Placental pericyte (primary cell): ENCODE results near the gene UNK. TPM values are rescaled to one million over a fixed set of nuclear protein-coding genes. Genes with fewer than 3 reads are reported as not detected.

Experiments used
- total RNA-seq: library from RNA; depleted of rRNA; stranded (reverse); fragments of >200 nt; gene quantifications from 2 replicates; pipeline ENCODE4 v1.2.3, GENCODE V29; 2012

The UNK gene, protein sequence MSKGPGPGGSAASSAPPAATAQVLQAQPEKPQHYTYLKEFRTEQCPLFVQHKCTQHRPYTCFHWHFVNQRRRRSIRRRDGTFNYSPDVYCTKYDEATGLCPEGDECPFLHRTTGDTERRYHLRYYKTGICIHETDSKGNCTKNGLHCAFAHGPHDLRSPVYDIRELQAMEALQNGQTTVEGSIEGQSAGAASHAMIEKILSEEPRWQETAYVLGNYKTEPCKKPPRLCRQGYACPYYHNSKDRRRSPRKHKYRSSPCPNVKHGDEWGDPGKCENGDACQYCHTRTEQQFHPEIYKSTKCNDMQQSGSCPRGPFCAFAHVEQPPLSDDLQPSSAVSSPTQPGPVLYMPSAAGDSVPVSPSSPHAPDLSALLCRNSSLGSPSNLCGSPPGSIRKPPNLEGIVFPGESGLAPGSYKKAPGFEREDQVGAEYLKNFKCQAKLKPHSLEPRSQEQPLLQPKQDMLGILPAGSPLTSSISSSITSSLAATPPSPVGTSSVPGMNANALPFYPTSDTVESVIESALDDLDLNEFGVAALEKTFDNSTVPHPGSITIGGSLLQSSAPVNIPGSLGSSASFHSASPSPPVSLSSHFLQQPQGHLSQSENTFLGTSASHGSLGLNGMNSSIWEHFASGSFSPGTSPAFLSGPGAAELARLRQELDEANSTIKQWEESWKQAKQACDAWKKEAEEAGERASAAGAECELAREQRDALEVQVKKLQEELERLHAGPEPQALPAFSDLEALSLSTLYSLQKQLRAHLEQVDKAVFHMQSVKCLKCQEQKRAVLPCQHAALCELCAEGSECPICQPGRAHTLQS
- total RNA-seq: 15.3 and 24.6 TPM in 2 replicates

DNA sequence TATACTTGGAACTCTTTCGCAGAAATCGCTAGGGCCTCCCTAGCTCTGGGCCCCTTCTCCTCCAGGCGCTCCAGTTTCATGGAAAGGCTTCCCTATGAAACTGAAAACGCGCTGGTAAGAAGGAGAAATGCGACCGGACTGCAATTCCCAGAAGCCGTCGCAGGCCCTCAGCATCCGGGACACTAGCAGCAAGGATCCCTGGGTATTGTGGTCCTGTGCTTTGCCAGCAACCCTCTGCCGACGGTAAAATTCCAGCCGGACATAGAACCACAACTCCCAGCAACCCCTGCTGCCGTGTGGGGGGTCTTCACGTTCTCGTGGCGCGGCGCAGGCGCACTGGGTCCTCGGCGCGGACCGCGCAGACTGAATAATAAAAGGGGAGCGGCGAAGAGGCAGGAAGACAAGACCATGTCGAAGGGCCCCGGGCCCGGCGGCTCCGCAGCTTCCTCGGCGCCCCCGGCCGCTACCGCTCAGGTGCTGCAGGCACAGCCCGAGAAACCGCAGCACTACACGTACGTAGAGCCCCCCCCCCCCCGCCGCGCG lies at the start of gene UNK:
Gene UNK (plus strand): TSS at position 334 of the 543 bp plus-strand sequence. CDS start 75 bp downstream, at position 409.

DNA sequence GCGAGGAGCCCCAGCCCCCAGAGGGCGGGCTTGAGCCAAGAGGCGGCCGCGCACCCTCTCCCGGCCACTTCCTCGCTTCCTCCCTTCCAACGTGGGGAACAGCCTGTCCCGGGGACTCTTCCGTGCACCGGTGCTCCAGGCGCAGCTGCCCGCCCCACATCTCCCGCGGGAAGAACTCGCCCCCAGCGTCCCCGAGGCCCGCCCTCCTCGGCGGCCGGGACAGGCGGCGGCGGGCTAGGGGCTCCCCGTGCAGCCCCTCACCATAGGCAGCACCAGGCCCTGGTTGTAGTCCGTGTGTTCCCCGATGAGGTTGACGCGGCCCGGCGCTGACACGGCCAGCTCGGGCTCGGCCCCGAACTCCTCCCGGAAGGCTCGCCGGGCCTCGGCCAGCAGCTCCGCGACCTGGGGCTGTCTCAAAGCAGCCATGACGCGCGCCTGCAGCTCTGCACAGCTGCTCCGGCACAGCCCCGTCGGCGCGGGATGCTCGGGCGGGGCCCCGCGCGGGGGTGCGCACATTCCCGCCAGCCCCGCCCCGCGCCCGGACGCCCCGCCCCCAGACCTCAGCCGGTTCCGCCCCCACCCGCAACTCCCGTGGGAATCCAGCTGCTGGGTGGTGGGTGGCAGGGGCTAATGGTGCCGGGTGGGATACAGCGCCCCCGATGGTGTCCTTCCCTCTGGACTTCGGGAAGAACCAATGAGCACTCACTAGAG lies 19.7 kb upstream of the UNK start, which contains the start of gene GALK1:
Gene GALK1 (minus strand): TSS at position 482 of the 711 bp plus-strand sequence. CDS start 56 bp downstream, at position 426.

GRCh38 chr17:75843577-75844529 lies 59.2 kb downstream of the UNK start, which contains the start of gene UNC13D:
UNC13D (minus strand) TSS chr17:75844404; CDS start chr17:75844337, 67 bp downstream.

GRCh38 chr17:75855310-75856061 lies 70.9 kb downstream of the UNK start, which contains the start of gene WBP2:
WBP2 (minus strand) TSS chr17:75855335; CDS start chr17:75855297, 38 bp downstream.

Other genes starting within 250 kb of the UNK start
- gene MYO15B, start 197.0 kb upstream of the UNK start, total RNA-seq: 0.57 and 1.3 TPM in 2 replicates
- gene SMIM5, start 151.4 kb upstream of the UNK start, total RNA-seq: not detected in 2 replicates
- gene RECQL5, start 117.7 kb upstream of the UNK start, total RNA-seq: 21.7 and 22.6 TPM in 2 replicates
- gene SAP30BP, start 117.5 kb upstream of the UNK start, total RNA-seq: 66.6 and 75.9 TPM in 2 replicates
- 0.44 and 0.57 TPM in 2 replicates for gene ITGB4, start 63.3 kb upstream of the UNK start, total RNA-seq
- 24.7 and 37.7 TPM in 2 replicates for gene GALK1, start 19.6 kb upstream of the UNK start, total RNA-seq
- 1.8 and 2.3 TPM in 2 replicates for gene UNC13D, start 59.6 kb downstream of the UNK start, total RNA-seq
- 23.0 and 64.6 TPM in 2 replicates for gene WBP2, start 70.5 kb downstream of the UNK start, total RNA-seq
- gene TRIM47, start 93.8 kb downstream of the UNK start, total RNA-seq: 15.3 and 18.6 TPM in 2 replicates
- 14.4 and 26.5 TPM in 2 replicates for gene TRIM65, start 112.1 kb downstream of the UNK start, total RNA-seq
- gene MRPL38, start 120.1 kb downstream of the UNK start, total RNA-seq: 35.5 and 44.2 TPM in 2 replicates
- gene FBF1, start 156.2 kb downstream of the UNK start, total RNA-seq: 5.3 and 14.7 TPM in 2 replicates
- 43.1 and 66.6 TPM in 2 replicates for gene ACOX1, start 194.4 kb downstream of the UNK start, total RNA-seq
- 15.3 and 18.6 TPM in 2 replicates for gene TEN1, start 194.4 kb downstream of the UNK start, total RNA-seq
- gene CDK3, start 216.0 kb downstream of the UNK start, total RNA-seq: 0.66 and 1.9 TPM in 2 replicates
- gene EVPL, start 242.5 kb downstream of the UNK start, total RNA-seq: 0.29 TPM in 1 of 2 replicates, not detected in the other